ENCODE measurements around the gene COL25A1.

DNA sequence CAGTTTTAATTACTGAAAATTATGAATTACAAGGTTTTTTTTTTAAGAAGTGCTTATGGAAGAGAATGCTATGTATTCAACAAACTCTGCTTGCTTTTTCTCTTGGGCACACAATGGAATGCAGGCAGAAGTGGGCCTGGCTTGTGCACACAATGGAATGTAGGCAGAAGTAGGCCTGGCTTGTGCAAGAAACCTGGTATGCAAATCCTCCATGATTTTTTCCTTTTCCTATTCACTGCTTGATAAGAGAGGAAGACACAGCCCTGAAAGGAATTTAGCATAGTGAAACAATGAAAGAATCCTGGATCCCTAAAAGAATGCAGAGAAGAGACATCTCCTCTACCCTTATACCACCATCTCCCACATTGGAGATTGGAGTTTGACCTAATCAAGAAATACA, 138.4 kb downstream of the COL25A1 start:
- TF ChIP-seq, protein P1, sequence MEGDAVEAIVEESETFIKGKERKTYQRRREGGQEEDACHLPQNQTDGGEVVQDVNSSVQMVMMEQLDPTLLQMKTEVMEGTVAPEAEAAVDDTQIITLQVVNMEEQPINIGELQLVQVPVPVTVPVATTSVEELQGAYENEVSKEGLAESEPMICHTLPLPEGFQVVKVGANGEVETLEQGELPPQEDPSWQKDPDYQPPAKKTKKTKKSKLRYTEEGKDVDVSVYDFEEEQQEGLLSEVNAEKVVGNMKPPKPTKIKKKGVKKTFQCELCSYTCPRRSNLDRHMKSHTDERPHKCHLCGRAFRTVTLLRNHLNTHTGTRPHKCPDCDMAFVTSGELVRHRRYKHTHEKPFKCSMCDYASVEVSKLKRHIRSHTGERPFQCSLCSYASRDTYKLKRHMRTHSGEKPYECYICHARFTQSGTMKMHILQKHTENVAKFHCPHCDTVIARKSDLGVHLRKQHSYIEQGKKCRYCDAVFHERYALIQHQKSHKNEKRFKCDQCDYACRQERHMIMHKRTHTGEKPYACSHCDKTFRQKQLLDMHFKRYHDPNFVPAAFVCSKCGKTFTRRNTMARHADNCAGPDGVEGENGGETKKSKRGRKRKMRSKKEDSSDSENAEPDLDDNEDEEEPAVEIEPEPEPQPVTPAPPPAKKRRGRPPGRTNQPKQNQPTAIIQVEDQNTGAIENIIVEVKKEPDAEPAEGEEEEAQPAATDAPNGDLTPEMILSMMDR (conservative IDR thresholded peaks at IDR 0.05; ENCODE audit: low read depth, low read length) = no peak
- no peak for TF ChIP-seq EZH2 (IDR thresholded peaks at IDR 0.05; ENCODE audit: borderline replicate concordance, low read depth, low read length, poor library complexity, severe bottlenecking)
